ENCODE data around the gene ADAMTS2. TPM values are rescaled to one million over a fixed set of nuclear protein-coding genes. Genes with fewer than 3 reads are reported as not detected.

Gene ADAMTS2
- total and polyA plus RNA-seq, 2 experiments from 2014 or later = 1.6 to 8.1 TPM

DNA sequence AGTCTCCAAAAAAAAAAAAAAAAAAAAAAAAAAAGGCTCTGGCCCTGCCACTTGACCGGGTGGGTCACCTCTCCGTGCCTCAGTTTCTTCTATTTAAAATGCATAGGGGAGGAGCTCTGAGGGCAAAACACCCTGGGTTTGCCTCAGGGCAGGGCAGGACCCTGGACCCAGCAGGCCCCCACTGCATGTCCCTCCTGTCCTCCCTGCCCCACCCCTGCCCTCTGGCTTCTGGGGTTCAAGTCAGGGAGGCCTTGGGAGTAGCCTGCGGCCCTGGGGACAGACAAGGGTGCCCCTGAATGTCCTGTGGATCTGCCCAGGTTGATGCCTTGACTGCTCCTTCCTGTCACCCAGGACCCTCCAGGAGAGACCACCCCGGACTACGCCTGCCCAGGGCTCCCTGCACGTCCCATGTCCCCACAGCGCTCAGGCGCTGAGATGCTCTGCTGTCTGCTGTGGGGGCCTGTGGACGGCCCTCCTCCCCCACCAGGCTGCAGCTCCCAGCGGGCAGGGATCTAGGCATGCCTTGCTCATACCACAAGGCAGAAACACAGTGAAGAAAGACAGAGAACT, 35.4 kb downstream of the ADAMTS2 start:
- Histone ChIP-seq H3K4me2 (no peak overlapping the region), H3F3A (replicated peaks; ENCODE audit: low read depth) (no peaks in the 10 kb centered on the region), H3K4me3 (no peak overlapping the region), H2AFZ (no peak overlapping the region), H4K20me1 (replicated peaks; ENCODE audit: insufficient read depth) (no peaks in the 10 kb centered on the region), H3K36me3 (ENCODE audit: insufficient read depth) (no peaks in the 10 kb centered on the region), H3K79me2 (replicated peaks; ENCODE audit: insufficient read depth) (no peaks in the 10 kb centered on the region), H3K4me1 (ENCODE audit: insufficient read depth) (no peaks in the 10 kb centered on the region), H3K9me2 (ENCODE audit: insufficient read depth) (no peaks in the 10 kb centered on the region), H3K27ac (ENCODE audit: low read depth) (no peak overlapping the region), H3K27me3 (ENCODE audit: insufficient read depth) (no peaks in the 10 kb centered on the region)
- Mint-ChIP-seq H3K4me3 (no peak overlapping the region), H3K4me1 (0 out of 3 replicates have a peak, but pooled peaks cover 3% of the 10 kb centered on the region), H3K36me3 (ENCODE audit: low read depth) (peaks cover 7% of the 10 kb centered on the region; the same call in 1 of the 3 replicates), H3K27me3 (ENCODE audit: insufficient read depth, low read depth, poor library complexity) (peaks cover 6% of the 10 kb centered on the region), H3K27ac (no peak overlapping the region), H3K9me3 (peaks cover 20% of the 10 kb centered on the region)
- ATAC-seq (no peak), DNase-seq (ENCODE audit: low spot score) (no peak)
- TF ChIP-seq STAT1 (IDR thresholded peaks at IDR 0.05; ENCODE audit: unreplicated experiment) = no peak
- TF ChIP-seq, protein P1, sequence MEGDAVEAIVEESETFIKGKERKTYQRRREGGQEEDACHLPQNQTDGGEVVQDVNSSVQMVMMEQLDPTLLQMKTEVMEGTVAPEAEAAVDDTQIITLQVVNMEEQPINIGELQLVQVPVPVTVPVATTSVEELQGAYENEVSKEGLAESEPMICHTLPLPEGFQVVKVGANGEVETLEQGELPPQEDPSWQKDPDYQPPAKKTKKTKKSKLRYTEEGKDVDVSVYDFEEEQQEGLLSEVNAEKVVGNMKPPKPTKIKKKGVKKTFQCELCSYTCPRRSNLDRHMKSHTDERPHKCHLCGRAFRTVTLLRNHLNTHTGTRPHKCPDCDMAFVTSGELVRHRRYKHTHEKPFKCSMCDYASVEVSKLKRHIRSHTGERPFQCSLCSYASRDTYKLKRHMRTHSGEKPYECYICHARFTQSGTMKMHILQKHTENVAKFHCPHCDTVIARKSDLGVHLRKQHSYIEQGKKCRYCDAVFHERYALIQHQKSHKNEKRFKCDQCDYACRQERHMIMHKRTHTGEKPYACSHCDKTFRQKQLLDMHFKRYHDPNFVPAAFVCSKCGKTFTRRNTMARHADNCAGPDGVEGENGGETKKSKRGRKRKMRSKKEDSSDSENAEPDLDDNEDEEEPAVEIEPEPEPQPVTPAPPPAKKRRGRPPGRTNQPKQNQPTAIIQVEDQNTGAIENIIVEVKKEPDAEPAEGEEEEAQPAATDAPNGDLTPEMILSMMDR (conservative IDR thresholded peaks at IDR 0.05; ENCODE audit: low read depth in 2 of 2) = no peak

DNA sequence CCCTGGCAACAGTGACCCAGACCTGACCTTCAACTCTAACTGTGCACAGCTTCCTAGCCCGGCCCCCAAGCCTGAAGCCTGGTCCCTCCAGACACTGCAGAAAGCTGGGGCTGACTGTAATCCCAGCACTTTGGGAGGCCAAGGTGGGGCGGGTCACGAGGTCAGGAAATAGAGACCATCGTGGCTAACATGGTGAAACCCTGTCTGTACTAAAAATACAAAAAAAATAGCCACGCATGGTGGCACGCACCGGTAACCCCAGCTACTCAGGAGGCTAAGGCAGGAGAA, 35.9 kb downstream of the ADAMTS2 start:
- DNase-seq (ENCODE audit: low spot score) = no peak
- Mint-ChIP-seq H3K27ac (no peak overlapping the region), H3K36me3 (ENCODE audit: low read depth) (peaks cover 7% of the 10 kb centered on the region; the same call in 1 of the 3 replicates), H3K4me3 (no peak overlapping the region), H3K9me3 (peaks cover 25% of the 10 kb centered on the region), H3K4me1 (no peaks in the 10 kb centered on the region), H3K27me3 (ENCODE audit: insufficient read depth, low read depth, poor library complexity) (peaks cover 5% of the 10 kb centered on the region)
- H3K36me3 ChIP-seq (ENCODE audit: insufficient read depth) = no peaks in the 10 kb centered on the region
- no peak for ATAC-seq
- no peak overlapping the region for H3K4me3 ChIP-seq
- no peaks in the 10 kb centered on the region for H3K27me3 ChIP-seq (ENCODE audit: insufficient read depth)
- H3K4me2 ChIP-seq = no peak overlapping the region
- H3K27ac ChIP-seq (ENCODE audit: low read depth) = no peak overlapping the region
- no peak overlapping the region for H2AFZ ChIP-seq
- no peaks in the 10 kb centered on the region for H3K9me2 ChIP-seq (ENCODE audit: insufficient read depth)
- H3K79me2 ChIP-seq (replicated peaks; ENCODE audit: insufficient read depth) = no peaks in the 10 kb centered on the region
- no peaks in the 10 kb centered on the region for H3K4me1 ChIP-seq (ENCODE audit: insufficient read depth)
- no peaks in the 10 kb centered on the region for H3F3A ChIP-seq (replicated peaks; ENCODE audit: low read depth)
- no peaks in the 10 kb centered on the region for H4K20me1 ChIP-seq (replicated peaks; ENCODE audit: insufficient read depth)
- TF ChIP-seq STAT1 (IDR thresholded peaks at IDR 0.05; ENCODE audit: unreplicated experiment) (no peak), CREB1 (CRISPR knock-in tag; IDR thresholded peaks at IDR 0.05; ENCODE audit: low read depth) (no peak), POLR2AphosphoS5 (IDR thresholded peaks at IDR 0.05; ENCODE audit: low read depth) (no peak), NANOG (IDR thresholded peaks at IDR 0.05; ENCODE audit: borderline replicate concordance) (no peak), EZH2phosphoT487 (IDR thresholded peaks at IDR 0.05; ENCODE audit: unreplicated experiment) (no peak)
- TF ChIP-seq, protein P2, sequence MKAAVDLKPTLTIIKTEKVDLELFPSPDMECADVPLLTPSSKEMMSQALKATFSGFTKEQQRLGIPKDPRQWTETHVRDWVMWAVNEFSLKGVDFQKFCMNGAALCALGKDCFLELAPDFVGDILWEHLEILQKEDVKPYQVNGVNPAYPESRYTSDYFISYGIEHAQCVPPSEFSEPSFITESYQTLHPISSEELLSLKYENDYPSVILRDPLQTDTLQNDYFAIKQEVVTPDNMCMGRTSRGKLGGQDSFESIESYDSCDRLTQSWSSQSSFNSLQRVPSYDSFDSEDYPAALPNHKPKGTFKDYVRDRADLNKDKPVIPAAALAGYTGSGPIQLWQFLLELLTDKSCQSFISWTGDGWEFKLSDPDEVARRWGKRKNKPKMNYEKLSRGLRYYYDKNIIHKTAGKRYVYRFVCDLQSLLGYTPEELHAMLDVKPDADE (IDR thresholded peaks at IDR 0.05) = no peak
- TF ChIP-seq, protein P3, sequence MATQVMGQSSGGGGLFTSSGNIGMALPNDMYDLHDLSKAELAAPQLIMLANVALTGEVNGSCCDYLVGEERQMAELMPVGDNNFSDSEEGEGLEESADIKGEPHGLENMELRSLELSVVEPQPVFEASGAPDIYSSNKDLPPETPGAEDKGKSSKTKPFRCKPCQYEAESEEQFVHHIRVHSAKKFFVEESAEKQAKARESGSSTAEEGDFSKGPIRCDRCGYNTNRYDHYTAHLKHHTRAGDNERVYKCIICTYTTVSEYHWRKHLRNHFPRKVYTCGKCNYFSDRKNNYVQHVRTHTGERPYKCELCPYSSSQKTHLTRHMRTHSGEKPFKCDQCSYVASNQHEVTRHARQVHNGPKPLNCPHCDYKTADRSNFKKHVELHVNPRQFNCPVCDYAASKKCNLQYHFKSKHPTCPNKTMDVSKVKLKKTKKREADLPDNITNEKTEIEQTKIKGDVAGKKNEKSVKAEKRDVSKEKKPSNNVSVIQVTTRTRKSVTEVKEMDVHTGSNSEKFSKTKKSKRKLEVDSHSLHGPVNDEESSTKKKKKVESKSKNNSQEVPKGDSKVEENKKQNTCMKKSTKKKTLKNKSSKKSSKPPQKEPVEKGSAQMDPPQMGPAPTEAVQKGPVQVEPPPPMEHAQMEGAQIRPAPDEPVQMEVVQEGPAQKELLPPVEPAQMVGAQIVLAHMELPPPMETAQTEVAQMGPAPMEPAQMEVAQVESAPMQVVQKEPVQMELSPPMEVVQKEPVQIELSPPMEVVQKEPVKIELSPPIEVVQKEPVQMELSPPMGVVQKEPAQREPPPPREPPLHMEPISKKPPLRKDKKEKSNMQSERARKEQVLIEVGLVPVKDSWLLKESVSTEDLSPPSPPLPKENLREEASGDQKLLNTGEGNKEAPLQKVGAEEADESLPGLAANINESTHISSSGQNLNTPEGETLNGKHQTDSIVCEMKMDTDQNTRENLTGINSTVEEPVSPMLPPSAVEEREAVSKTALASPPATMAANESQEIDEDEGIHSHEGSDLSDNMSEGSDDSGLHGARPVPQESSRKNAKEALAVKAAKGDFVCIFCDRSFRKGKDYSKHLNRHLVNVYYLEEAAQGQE (IDR thresholded peaks at IDR 0.05; ENCODE audit: unreplicated experiment) = no peak
- TF ChIP-seq, protein P1 (conservative IDR thresholded peaks at IDR 0.05; ENCODE audit: low read depth in 2 of 2) = no peak

Data from GM23338 (cell line).